GM13977 (cell line): ENCODE data around the gene ATP5F1D.

Source experiments
- DNase-seq: peaks from one replicate; pipeline ENCODE4 v3.0.0; 2012; ENCODE audit warnings: low spot score
- CTCF ChIP-seq: IDR thresholded peaks from 2 replicates; pipeline ENCODE4 v1.5.1; 2012; ENCODE audit warnings: mild to moderate bottlenecking, control low read depth; ENCODE audit not compliant: insufficient read depth; ENCODE audit errors: extremely low read depth, missing control alignments
- in situ Hi-C: fragments of 300-500 bp; cut with MboI; formaldehyde crosslinking; loops from one replicate; pipeline ENCODE4 v1.12.0; 2022; ENCODE audit warnings: low sequenced_read_pairs, low pct_unique_long_range_greater_than_20kb, mixed read lengths, inconsistent platforms; ENCODE audit not compliant: unreplicated experiment

The ATP5F1D gene

GRCh38 chr19:1261538-1261797 lies 19.9 kb downstream of the ATP5F1D start:
- in situ Hi-C loops = no loop called here
- TF ChIP-seq CTCF = no peak
- DNase-seq = no peak

GRCh38 chr19:1261798-1262622 lies 20.5 kb downstream of the ATP5F1D start:
- DNase-seq = peak; percentile 35
- in situ Hi-C loops = no loop called here
- no peak for TF ChIP-seq CTCF

- in situ Hi-C loops = no loop called here
- no peak for DNase-seq
- TF ChIP-seq CTCF = no peak
Observed at GRCh38 chr19:1262623-1263123, 21.1 kb downstream of the ATP5F1D start.

GRCh38 chr19:1263188-1263587 lies 21.6 kb downstream of the ATP5F1D start:
- DNase-seq = peak; percentile 45
- in situ Hi-C loops = no loop called here
- no peak for TF ChIP-seq CTCF

- DNase-seq = peak; percentile 66
- in situ Hi-C loops = no loop called here
- no peak for TF ChIP-seq CTCF
Observed at GRCh38 chr19:1264801-1265614, 23.5 kb downstream of the ATP5F1D start.

- in situ Hi-C loops = no loop called here
- no peak for TF ChIP-seq CTCF
- DNase-seq = peak; percentile 33
Observed at GRCh38 chr19:1265615-1266128, 24.1 kb downstream of the ATP5F1D start.
